SK-N-SH treated with all-trans-retinoic acid at 6 μM for 48 hours (cell line): ENCODE results near the gene TOMM20.

ENCODE experiments used
- ARNTL ChIP-seq: fragments of 450-650 bp; formaldehyde crosslinking; IDR thresholded peaks from 2 replicates; pipeline ENCODE4 v1.5.0; 2020; ENCODE audit warnings: low read depth, mild to moderate bottlenecking, moderate library complexity, borderline replicate concordance
- RARB ChIP-seq: fragments of 250-450 bp; sonication (Bioruptor Pico); IDR thresholded peaks from 2 replicates; pipeline ENCODE4 v1.8.0; 2021; ENCODE audit warnings: mild to moderate bottlenecking, moderate library complexity
- TF ChIP-seq, protein P1 (sequence below): fragments of 250-450 bp; sonication (Bioruptor Pico); IDR thresholded peaks from 2 replicates; pipeline ENCODE4 v1.8.0; 2020; ENCODE audit warnings: mild to moderate bottlenecking, moderate library complexity, borderline replicate concordance

DNA sequence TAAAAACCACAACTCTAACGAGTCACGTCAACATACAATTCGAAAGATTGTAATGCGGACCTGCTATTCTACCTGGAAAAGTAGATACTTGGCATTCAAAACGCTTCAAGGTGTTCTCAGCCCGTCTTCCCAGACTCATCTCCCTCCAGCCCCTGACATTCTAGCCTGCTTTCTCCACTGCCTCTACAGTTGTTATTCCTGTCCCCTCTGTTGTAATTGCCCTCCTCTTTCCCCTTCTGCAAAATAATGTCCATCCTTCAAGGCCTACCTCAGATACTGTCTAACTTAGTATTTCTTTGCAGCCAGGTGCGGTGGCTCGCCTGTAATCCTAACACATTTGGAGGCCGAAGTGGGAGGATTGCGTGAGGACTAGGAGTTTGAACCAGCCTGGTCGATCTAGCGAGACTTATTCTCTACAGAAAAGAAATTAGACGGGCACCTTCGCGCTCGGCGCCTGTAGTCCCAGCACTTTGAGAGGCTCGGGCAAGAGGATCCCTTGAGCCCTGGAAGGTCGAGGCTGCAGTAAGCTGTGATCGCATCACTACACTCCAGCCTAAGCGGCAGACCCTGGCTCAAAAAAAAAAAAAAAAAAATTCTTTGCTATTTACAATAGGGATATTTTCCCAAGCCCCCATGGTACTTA is 33.2 kb upstream of the TOMM20 start:
- TF ChIP-seq, protein P1, sequence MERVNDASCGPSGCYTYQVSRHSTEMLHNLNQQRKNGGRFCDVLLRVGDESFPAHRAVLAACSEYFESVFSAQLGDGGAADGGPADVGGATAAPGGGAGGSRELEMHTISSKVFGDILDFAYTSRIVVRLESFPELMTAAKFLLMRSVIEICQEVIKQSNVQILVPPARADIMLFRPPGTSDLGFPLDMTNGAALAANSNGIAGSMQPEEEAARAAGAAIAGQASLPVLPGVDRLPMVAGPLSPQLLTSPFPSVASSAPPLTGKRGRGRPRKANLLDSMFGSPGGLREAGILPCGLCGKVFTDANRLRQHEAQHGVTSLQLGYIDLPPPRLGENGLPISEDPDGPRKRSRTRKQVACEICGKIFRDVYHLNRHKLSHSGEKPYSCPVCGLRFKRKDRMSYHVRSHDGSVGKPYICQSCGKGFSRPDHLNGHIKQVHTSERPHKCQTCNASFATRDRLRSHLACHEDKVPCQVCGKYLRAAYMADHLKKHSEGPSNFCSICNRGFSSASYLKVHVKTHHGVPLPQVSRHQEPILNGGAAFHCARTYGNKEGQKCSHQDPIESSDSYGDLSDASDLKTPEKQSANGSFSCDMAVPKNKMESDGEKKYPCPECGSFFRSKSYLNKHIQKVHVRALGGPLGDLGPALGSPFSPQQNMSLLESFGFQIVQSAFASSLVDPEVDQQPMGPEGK (CRISPR knock-in tag) = no peak
- TF ChIP-seq RARB (CRISPR knock-in tag) = no peak
- no peak for TF ChIP-seq ARNTL (CRISPR knock-in tag)
